HCT116 (cell line): ENCODE data around the gene THPO. TPM values are rescaled to one million over a fixed set of nuclear protein-coding genes. Genes with fewer than 3 reads are reported as not detected.

Experiments used
- CEBPB ChIP-seq: IDR thresholded peaks from 2 replicates; pipeline ENCODE4 v1.6.1; 2012; ENCODE audit warnings: low read depth
- CTCF ChIP-seq, 3 experiments: fragments of 200-600 bp in 1 of 3; sonication (generic) in 1 of 3; IDR thresholded peaks in 2 of 3; conservative IDR thresholded peaks in 1 of 3; 2 replicates each; pipeline ENCODE4 v1.5.1; 2012 to 2017; ENCODE audit warnings: low read depth in 2 of 3, low read length in 2 of 3, antibody characterized with exemption in 1 of 3, borderline replicate concordance in 1 of 3, control low read depth in 1 of 3, mild to moderate bottlenecking in 1 of 3, mixed read lengths in 1 of 3, mixed run types in 1 of 3, moderate library complexity in 1 of 3; ENCODE audit not compliant: insufficient read depth in 1 of 3
- EGR1 ChIP-seq: IDR thresholded peaks from 2 replicates; pipeline ENCODE4 v1.6.1; 2012; ENCODE audit warnings: low read depth
- EZH2phosphoT487 ChIP-seq: fragments of 200-600 bp; IDR thresholded peaks from 2 replicates; pipeline ENCODE4 v1.6.1; 2018; ENCODE audit warnings: antibody characterized with exemption, borderline replicate concordance
- POLR2AphosphoS5 ChIP-seq: IDR thresholded peaks from 2 replicates; pipeline ENCODE4 v1.6.1; 2011; ENCODE audit warnings: mild to moderate bottlenecking, low read depth, low read length, moderate library complexity
- RAD21 ChIP-seq: IDR thresholded peaks from 2 replicates; pipeline ENCODE4 v1.6.1; 2012; ENCODE audit warnings: low read depth, mild to moderate bottlenecking
- SP1 ChIP-seq: IDR thresholded peaks from 2 replicates; pipeline ENCODE4 v1.6.1; 2012; ENCODE audit warnings: low read depth
- TCF7L2 ChIP-seq: IDR thresholded peaks from 2 replicates; pipeline ENCODE4 v1.7.0; 2011; ENCODE audit warnings: borderline replicate concordance, inconsistent platforms; ENCODE audit not compliant: insufficient read depth, insufficient read length; ENCODE audit errors: extremely low read depth
- ZBTB33 ChIP-seq: IDR thresholded peaks from 2 replicates; pipeline ENCODE4 v1.6.1; 2011; ENCODE audit warnings: mild to moderate bottlenecking, low read length, moderate library complexity; ENCODE audit not compliant: insufficient replicate concordance; ENCODE audit errors: extremely low read depth
- total RNA-seq: library from RNA; stranded (reverse); gene quantifications from one replicate; pipeline ENCODE4 v1.2.1, GENCODE V29; 2021; ENCODE audit not compliant: unreplicated experiment

Gene THPO
- total RNA-seq, 1 experiment from 2014 or later = not detected

- TF ChIP-seq CTCF (IDR thresholded peaks at IDR 0.05 in 2 of 3, conservative IDR thresholded peaks at IDR 0.05 in 1 of 3; ENCODE audit: borderline replicate concordance in 1 of 3, insufficient read depth in 1 of 3, low read depth in 2 of 3, low read length in 2 of 3) = no peak
- no peak for TF ChIP-seq EZH2phosphoT487
- TF ChIP-seq TCF7L2 = no peak
- no peak for TF ChIP-seq EGR1
- TF ChIP-seq SP1 = no peak
- no peak for TF ChIP-seq POLR2AphosphoS5
- TF ChIP-seq RAD21 = no peak
- no peak for TF ChIP-seq CEBPB
- no peak for TF ChIP-seq ZBTB33
- TF ChIP-seq, all 23 proteins: peak for 0
Measured at GRCh38 chr3:184346480-184347190, 31.4 kb downstream of the THPO start (continued).
